Activated CD8-positive, alpha-beta memory T cell treated with anti-CD3 and anti-CD28 coated beads, Interleukin-2, amount 50 U/mL, for 1 hour (primary cell): Measurements from ENCODE around the gene TSTD1.
A peak's percentile ranks its signal among the peaks of the same experiment; 100 is the strongest.
"Not testable (repeated sequence)": the region's sequence is repeated elsewhere in the genome, so short reads cannot be mapped to it uniquely, and the experiment has no call there.

Experiments
- DNase-seq: peaks from one replicate; pipeline ENCODE4 v3.0.0-alpha.2; 2020; ENCODE audit errors: extremely low read depth

The TSTD1 gene

DNA sequence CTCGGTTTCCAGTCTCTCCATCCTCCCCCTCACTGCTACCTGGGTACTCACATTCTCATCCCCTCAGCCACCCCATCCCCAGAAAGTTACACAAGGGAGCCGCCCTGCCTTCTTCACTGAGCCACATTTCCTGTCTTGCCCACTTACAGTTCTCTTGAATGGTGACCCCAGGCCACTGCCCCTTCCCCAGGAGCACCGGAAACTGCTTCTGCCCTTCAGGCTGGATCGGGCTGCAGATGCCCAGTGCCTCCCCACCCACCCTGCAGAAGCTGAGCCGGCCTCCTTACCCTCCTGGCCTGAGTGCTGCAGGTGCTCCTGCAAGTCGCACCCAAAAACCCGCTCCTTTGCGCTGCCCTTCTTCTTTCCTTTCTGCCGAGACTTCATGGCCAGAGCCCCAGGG, 30.5 kb upstream of the TSTD1 start:
- DNase-seq: no peak

DNA sequence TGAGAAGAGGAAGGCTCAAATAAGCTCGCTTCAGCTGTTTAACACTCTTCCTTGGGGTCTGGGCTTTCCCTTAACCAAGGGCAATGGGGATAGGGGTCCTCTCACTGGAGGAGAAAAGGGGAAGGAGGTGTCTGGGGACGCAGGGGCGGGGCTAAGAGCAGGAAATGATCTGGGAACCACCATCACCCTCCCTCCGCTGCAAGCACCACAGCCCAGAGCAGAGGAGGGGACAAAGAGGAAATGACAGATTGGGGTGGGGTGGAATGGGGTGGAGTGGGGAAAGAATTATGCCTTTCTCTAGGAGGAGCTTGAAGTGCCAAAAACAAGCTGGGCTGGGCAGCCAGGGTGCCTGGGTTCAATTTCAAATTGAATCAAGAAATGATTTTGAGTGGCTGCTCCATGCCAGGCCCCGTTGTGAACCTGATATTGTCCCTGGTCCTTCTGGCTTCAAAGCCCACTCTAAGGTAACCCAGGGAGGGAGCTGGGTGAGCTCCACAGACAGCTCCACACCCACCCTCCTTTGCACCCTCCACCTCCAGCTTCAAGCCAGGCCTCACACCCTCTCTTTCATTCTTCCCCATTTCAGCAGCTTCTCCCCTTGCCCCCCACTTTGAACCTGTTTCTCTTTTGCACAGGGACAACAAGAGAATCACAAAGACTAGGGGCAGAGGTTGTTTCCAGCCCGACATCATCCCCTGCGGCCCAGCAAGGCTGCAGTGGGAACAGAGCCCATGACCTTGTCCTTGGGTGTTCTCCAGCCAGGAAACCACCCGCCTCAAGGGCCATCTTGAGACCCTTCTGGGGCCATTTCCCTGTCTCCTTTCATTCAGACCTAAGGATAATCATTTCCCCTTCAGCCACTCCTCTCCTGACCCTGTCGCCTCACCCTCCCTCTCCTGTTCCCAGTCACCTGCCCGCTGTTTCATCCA, 29.8 kb upstream of the TSTD1 start:
- DNase-seq: peak; percentile 77

DNA sequence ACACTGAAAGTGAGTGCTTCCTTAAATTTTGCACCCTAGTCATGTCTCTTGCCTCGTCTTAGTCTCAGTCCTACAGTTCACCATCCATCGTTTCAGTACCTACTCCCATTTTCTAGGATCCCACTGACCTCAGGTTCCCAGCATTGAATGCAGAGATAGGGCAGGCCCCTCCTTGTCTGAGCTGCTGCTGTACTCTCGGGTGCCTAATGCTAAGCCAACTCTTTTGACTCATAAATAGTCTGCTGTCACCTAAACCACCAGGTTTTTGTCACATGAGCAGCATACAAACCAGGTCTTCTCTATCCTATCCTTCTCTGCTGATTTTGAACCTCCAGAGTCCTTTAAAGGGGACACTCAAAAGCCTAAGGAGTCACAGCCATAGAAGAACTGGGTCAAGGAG, 27.9 kb upstream of the TSTD1 start:
- no peak for DNase-seq

DNA sequence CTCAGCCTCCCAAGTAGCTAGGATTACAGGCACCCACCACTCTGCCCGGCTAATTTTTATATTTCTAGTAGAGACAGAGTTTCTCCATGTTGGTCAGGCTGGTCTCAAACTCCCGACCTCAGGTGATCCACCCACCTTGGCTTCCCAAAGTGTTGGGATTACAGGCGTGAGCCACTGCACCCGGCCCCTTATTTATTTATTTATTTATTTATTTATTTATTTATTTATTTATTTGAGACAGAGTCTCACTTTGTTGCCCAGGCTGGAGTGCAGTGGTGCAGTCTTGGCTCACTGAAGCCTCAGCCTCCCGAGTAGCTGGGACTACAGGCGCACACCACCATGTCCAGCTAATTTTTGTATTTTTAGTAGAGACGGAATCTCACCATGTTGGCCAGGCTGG, 26.9 kb upstream of the TSTD1 start:
- not testable (repeated sequence) for DNase-seq

DNA sequence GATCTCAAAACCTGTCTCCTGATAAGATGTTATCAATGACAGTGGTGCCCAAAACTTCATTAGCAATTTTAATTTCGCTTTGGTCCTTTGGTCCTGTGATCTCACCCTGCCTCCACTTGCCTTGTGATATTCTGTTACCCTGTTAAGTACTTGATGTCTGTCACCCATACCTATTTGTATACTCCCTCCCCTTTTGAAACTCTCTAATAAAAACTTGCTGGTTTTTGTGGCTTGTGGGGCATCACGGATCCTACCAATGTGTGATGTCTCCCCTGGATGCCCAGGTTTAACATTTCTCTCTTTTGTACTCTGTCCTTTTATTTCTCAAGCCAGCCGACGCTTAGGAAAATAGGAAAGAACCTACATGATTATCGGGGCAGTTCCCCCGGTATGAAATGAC, 25.2 kb upstream of the TSTD1 start:
- not testable (repeated sequence) for DNase-seq

DNA sequence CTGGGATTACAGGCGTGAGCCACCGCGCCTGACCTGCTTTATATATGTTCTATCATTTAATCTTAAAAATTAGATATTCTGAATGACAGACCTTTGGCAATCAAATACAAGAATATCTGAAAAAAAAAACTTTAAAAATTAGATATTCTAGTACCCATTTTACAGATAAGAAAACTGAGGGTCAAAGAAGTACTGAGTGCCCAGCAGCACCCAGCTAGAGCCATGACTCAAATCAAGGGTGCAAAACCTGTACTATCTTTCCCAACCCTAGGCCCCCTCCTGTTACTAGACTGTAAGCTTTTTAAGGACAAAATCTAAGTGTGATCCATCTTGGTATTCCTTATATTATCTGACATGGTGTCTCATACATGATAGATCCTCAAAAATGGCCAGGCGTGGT, 22.7 kb upstream of the TSTD1 start:
- DNase-seq: no peak

- DNase-seq: no peak
Measured at GRCh38 chr1:161059293-161059692, 20.5 kb upstream of the TSTD1 start.

DNA sequence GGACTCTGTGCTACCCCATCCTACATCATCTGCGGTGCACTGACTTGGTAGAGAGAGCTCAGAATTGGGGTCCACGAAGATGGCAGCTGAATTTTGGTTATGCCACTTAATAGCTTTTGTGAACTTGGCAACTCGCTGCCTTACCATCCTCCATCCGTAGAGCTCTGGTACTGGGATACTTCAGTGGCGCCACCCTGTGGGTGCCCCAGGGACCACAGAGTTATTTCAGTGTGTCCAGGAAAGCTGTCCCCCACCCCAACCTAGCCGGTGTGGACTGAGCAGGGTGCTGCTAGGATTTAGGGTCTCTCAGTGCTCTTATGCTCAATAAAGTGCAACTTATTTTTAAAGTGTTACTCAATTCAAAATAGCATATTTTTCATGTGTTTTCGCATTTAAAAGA, 16.0 kb upstream of the TSTD1 start:
- DNase-seq: no peak

GRCh38 chr1:161054232-161054631, 15.5 kb upstream of the TSTD1 start:
- no peak for DNase-seq

- no peak for DNase-seq
Measured at GRCh38 chr1:161052899-161053298, 14.1 kb upstream of the TSTD1 start.

- no peak for DNase-seq
Measured at GRCh38 chr1:161051219-161051618, 12.5 kb upstream of the TSTD1 start.

- DNase-seq: no peak
Measured at GRCh38 chr1:161048949-161049722, 10.4 kb upstream of the TSTD1 start.

- no peak for DNase-seq
Measured at GRCh38 chr1:161047436-161048420, 9.0 kb upstream of the TSTD1 start.

- DNase-seq: no peak
Measured at GRCh38 chr1:161046605-161047228, 8.0 kb upstream of the TSTD1 start.

DNA sequence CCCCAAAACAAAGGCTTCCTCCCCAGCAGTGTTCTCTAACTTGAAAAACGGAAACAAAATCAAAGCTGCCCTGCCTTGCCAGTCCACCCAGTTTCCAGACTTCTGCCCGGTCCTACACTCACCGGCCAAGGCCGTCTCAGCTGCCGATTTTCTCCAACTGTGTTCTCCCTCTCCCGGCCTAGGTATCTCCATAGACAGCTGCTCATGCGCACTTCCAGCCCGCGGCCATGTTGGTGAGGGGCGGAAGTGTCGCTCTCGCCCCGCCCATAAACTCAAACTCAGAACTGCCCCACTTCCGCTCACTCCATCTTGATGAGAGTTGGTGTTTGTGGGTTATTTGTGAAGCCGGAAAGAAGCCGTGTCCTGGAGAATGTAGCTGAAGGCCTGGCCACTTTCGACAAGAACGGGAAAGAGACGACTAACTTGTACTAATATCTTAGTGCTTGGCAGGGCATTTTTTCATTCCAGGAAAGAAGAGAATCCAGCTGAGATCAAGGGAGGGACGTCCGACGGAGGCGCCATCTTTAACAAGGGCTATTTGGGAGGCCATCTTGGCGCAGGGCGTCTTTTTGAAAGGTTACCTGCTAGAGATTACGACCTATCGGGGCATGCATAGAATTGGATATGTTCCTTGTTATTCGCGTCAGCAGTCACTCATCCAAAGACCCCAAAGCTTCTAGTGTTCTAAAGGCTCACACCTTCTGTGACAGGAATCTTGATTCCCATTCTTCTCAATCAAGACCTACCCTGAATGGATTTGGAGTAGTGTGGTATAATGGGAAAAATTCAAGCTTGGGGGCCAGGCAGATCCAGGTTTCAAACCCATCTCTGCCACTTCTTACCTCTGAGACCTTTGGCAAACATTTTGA, 7.2 kb upstream of the TSTD1 start, which contains the start of gene USF1:
USF1 (minus strand) TSS at position 242 of the 869 bp plus-strand sequence. CDS start 2,702 bp downstream, outside the sequence.
- DNase-seq: peak; percentile 87

- peak; percentile 37 for DNase-seq
Measured at GRCh38 chr1:161044908-161045735, 6.4 kb upstream of the TSTD1 start.

GRCh38 chr1:161044535-161044907, 5.8 kb upstream of the TSTD1 start:
- DNase-seq: no peak

DNA sequence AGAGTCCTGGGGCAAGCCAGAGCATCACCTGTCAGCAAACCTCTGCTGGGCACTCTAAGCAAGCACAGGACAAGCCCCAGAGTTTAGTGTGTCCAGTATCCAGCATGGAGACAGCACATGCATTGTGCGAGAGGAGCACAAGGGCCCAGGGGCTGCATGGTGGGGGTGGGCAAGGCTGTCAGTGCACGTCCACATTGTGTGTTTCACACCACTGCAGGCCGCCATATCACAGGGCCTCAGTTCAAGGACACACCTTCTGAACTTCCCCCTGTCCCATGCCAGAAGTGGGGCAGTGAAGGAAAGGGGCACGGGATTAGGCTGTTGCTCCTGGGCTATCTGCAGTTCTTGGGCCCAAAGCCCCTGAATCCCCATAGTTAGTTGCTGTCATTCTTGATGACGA, 782 bp upstream of the TSTD1 start:
- no peak for DNase-seq

DNA sequence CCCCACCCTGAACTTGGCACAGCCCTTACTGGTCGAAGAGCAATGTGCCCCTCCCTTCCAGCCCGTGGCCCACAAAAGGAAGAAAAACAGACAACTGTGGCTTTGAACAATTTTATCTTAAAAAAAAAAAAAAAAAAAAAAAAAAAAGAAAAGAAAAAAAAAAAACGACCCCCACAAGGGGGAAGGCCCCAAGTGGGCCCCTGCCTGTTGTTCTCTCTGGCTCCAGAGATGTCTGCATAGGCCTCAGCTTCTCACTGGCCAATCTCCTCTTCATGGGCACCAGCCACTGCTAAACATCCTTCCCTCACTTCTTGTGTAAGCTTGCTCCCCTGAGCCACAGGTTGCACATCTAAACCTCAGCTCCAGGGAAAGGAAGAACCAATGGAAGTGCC, 386 bp upstream of the TSTD1 start:
- DNase-seq: no peak
